GM12864 (cell line): ENCODE data around the gene CDC42SE1.
"Not testable (repeated sequence)": the region's sequence is repeated elsewhere in the genome, so short reads cannot be mapped to it uniquely, and the experiment has no call there.

ENCODE experiments used
- DNase-seq: peaks from one replicate; pipeline ENCODE4 v3.0.0-alpha.2; 2011; ENCODE audit warnings: low read depth
- H3K4me3 ChIP-seq: 2 replicates; pipeline ENCODE4 v1.5.1; 2011; ENCODE audit warnings: mild to moderate bottlenecking, low read depth, low read length, control low read depth
- CTCF ChIP-seq: IDR thresholded peaks from 2 replicates; pipeline ENCODE4 v1.5.1; 2011; ENCODE audit warnings: low read depth, mild to moderate bottlenecking, moderate library complexity, low read length, control low read depth, inconsistent platforms; ENCODE audit errors: missing control alignments

The CDC42SE1 gene

DNA sequence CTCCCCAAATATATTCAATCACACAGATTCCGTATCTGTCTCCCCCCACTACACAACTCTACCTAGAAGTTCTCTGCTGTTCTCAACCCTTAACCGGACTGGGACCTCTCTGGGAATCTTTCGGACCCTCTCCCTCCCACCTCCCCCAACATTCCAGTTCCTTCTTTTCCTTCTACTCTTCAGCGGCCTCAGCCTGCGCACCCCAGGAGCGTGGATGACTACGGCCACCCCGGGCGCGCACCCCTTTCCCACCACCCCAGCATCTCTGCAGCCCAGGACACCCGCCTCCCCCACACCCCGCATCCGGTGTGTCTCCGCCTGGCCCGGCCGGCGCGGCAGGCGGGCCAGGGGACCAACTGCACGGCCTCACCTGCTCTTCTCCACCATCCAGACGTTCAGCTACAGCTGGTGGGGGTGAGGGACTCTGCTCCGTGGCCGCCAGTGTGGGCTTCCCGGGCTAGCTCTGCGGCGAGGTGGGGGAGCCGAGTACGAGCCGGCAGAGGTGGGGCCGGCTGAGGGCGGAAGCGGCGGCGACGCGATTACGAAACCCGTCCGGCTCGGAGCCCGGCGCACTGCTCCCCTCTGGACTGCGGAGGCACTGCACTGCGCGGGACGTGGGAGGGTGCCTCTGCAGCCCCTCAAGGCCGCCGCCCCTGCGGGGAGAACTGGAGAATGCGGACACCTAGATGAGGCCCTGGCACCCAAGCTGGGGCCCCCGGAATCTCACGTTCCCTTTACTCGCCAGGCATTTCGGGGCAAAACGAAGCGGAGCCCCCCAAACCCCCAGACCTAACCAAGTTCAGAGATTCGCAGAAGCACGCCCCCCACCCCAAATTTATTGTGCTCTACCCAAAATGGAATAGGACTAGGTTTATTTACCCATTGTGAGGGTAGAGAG lies at the start of gene CDC42SE1:
Gene CDC42SE1 (minus strand): TSS at position 514 of the 898 bp plus-strand sequence. CDS start 3,892 bp downstream, outside the sequence.
- DNase-seq: peak; percentile 63
- peak within 1 kb of the TSS; percentile 80 for H3K4me3 ChIP-seq
- TF ChIP-seq CTCF: peak; percentile 82

DNA sequence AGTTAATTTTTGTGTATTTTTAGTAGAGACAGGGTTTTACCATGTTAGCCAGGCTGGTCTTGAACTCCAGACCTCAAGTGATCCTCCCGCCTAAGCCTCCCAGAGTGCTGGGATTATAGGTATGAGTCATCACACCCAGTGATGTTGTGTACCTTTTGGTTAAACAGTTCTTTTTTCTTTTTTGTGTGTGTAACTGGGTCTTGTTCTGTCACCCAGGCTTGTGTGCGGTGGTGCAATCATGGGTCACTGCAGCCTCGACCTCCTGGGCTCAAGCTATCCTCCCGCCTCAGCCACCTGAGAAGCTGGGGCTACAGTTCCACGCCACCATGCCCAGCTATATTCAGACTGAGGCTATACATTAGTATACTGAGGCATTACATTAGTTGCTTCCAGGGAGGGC lies 48.9 kb upstream of the CDC42SE1 start:
- DNase-seq: no peak
- TF ChIP-seq CTCF: no peak
- no peak overlapping the region for H3K4me3 ChIP-seq

- no peak for DNase-seq
- TF ChIP-seq CTCF: no peak
- H3K4me3 ChIP-seq: no peak overlapping the region
Measured at GRCh38 chr1:151106894-151107293, 47.5 kb upstream of the CDC42SE1 start.

GRCh38 chr1:151104630-151105029 lies 45.2 kb upstream of the CDC42SE1 start:
- DNase-seq: no peak
- TF ChIP-seq CTCF: no peak

GRCh38 chr1:151098126-151098525 lies 38.7 kb upstream of the CDC42SE1 start:
- DNase-seq: no peak
- no peak overlapping the region for H3K4me3 ChIP-seq
- TF ChIP-seq CTCF: no peak

More at GRCh38 chr1:151104630-151105029, 45.2 kb upstream of the CDC42SE1 start:
- no peak overlapping the region for H3K4me3 ChIP-seq

- not testable (repeated sequence) for DNase-seq, H3K4me3 ChIP-seq
Measured at GRCh38 chr1:151097426-151097825, 38.0 kb upstream of the CDC42SE1 start.

DNA sequence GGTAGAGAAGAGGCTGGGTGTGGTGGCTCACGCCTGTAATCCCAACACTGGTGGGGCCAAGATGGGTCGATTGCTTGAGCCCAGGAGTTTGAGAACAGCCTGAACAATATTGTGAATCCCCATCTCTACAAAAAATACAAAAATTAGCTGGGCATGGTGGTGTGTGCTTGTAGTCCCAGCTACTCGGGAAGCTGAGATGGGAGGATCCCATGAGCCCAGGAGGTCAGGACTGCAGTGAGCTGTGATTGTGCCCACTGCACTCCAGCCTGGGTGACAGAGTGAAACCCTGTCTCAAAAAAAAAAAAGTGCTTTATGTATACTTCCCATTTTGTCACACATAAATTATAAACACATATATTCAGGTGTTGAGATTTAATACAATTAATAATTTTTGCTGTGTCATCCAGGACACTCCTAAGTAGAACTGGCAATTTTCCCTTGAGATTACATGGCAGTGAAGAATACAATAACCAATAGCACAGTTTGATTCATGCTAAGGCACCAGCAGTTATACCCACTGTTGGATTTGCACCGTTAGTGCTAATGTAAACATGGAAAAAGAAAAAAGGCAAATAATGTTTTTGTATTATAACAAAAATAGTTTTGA lies 26.6 kb upstream of the CDC42SE1 start:
- no peak for TF ChIP-seq CTCF
- DNase-seq: no peak
- H3K4me3 ChIP-seq: no peak overlapping the region
